Ascending aorta (tissue), 2 donors: ENCODE data around the gene CDK14. TPM values are rescaled to one million over a fixed set of nuclear protein-coding genes. Genes with fewer than 3 reads are reported as not detected.

ENCODE experiments used
- DNase-seq, 2 donors: peaks; one replicate each; pipeline ENCODE4 v3.0.0-alpha.2; 2019; ENCODE audit warnings: low spot score in 2 of 2
- H3K27ac ChIP-seq, 2 donors: fragments of 200-600 bp; sonication (generic); one replicate each; pipeline ENCODE4 v1.5.1; 2016 to 2017; ENCODE audit warnings: mild to moderate bottlenecking in 1 of 2
- H3K27me3 ChIP-seq: fragments of 200-600 bp; sonication (generic); one replicate; pipeline ENCODE4 v1.5.1; 2017
- H3K36me3 ChIP-seq, 2 donors: fragments of 200-600 bp; sonication (generic); one replicate each; pipeline ENCODE4 v1.5.1; 2016
- H3K4me1 ChIP-seq, 2 donors: fragments of 200-600 bp; sonication (generic); one replicate each; pipeline ENCODE4 v1.5.1; 2016 to 2017; ENCODE audit warnings: mild to moderate bottlenecking in 1 of 2
- H3K4me3 ChIP-seq, 2 donors: fragments of 200-600 bp; sonication (generic); one replicate each; pipeline ENCODE4 v1.5.1; 2016 to 2017; ENCODE audit warnings: mild to moderate bottlenecking in 1 of 2
- H3K9me3 ChIP-seq, 2 donors: fragments of 200-600 bp; sonication (generic); one replicate each; pipeline ENCODE4 v1.5.1; 2016
- CTCF ChIP-seq, 3 experiments: fragments of 200-600 bp in 2 of 3; fragments of 450-650 bp in 1 of 3; sonication (generic) in 2 of 3; IDR thresholded peaks; one replicate each; pipeline ENCODE4 v1.5.1; 2016 to 2019; ENCODE audit warnings: antibody characterized with exemption in 3 of 3, mild to moderate bottlenecking in 1 of 3, moderate library complexity in 1 of 3
- intact Hi-C: fragments of 100-400 bp; cut with DNase I; formaldehyde crosslinking; loops from one replicate; pipeline ENCODE4 v1.15.1; 2023
- total RNA-seq: library from RNA; depleted of rRNA; stranded (reverse); fragments of >200 nt; gene quantifications from one replicate; pipeline ENCODE4 v1.1.0, GENCODE V29; 2016

The CDK14 gene
- total RNA-seq, 1 donor from 2014 or later = 5.1 TPM

- Histone ChIP-seq H3K9me3 (no peaks in the 10 kb centered on the region), H3K27ac (no peak overlapping the region), H3K4me3 (no peak overlapping the region), H3K27me3 (no peaks in the 10 kb centered on the region), H3K36me3 (no peaks in the 10 kb centered on the region), H3K4me1 (peaks cover 0 to 8% of the 10 kb centered on the region in 2 donors)
- intact Hi-C loops = no loop called here
- no peak for TF ChIP-seq CTCF (IDR thresholded peaks at IDR 0.05)
- DNase-seq = no peak
Measured at GRCh38 chr7:90958647-90959046, 362.5 kb downstream of the CDK14 start.

GRCh38 chr7:90961037-90961725, 365.1 kb downstream of the CDK14 start:
- Histone ChIP-seq H3K9me3 (no peaks in the 10 kb centered on the region), H3K4me3 (no peak overlapping the region), H3K36me3 (no peaks in the 10 kb centered on the region), H3K27ac (no peak overlapping the region), H3K4me1 (peaks cover 0 to 8% of the 10 kb centered on the region in 2 donors), H3K27me3 (no peaks in the 10 kb centered on the region)
- TF ChIP-seq CTCF (IDR thresholded peaks at IDR 0.05) = no peak
- intact Hi-C loops = no loop called here
- no peak for DNase-seq

DNA sequence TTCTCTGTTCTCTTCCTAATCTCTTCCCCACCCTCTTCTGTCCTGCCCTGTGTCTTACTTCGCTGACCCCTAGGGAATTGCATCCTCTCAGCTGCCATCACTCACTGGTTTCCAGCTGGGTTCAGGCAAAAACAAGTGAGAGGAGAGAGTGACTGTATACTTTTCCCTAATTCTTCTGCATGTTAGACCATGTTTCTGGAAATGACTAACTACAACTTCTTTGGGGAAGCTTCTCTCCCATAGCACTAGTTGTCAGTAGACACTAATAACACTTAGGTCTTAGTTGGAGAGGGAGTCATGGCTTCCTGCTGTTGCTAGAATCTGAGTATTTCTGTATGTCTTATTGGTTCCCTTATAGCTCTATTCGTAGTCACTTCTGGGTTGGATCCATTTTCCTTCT, 369.1 kb downstream of the CDK14 start:
- Histone ChIP-seq H3K4me1 (no peaks in the 10 kb centered on the region), H3K4me3 (no peak overlapping the region), H3K36me3 (no peaks in the 10 kb centered on the region), H3K9me3 (no peaks in the 10 kb centered on the region), H3K27me3 (no peaks in the 10 kb centered on the region), H3K27ac (no peak overlapping the region)
- no peak for TF ChIP-seq CTCF (IDR thresholded peaks at IDR 0.05)
- no peak for DNase-seq
- intact Hi-C loops = no loop called here

- no peak for DNase-seq
- Histone ChIP-seq H3K4me3 (no peak overlapping the region), H3K27ac (no peak overlapping the region), H3K4me1 (no peaks in the 10 kb centered on the region), H3K27me3 (no peaks in the 10 kb centered on the region), H3K36me3 (no peaks in the 10 kb centered on the region), H3K9me3 (no peaks in the 10 kb centered on the region)
- intact Hi-C loops = no loop called here
- TF ChIP-seq CTCF (IDR thresholded peaks at IDR 0.05) = no peak
Measured at GRCh38 chr7:90966346-90966745, 370.2 kb downstream of the CDK14 start.

GRCh38 chr7:90968871-90969270, 372.8 kb downstream of the CDK14 start:
- Histone ChIP-seq H3K36me3 (no peaks in the 10 kb centered on the region), H3K4me3 (no peak overlapping the region), H3K27me3 (no peaks in the 10 kb centered on the region), H3K4me1 (no peaks in the 10 kb centered on the region), H3K9me3 (no peaks in the 10 kb centered on the region), H3K27ac (no peak overlapping the region)
- no peak for TF ChIP-seq CTCF (IDR thresholded peaks at IDR 0.05)
- DNase-seq = no peak
- intact Hi-C loops = no loop called here
